HEK293T (cell line): ENCODE results near the gene SEC31A.

Experiments used
- CTCF ChIA-PET: fragments of 350-600 bp; formaldehyde crosslinking; extraction: SDS; loops from one replicate; lab custom pipeline; 2021; ENCODE audit warnings: antibody characterized with exemption, inconsistent platforms; lab: Yijun Ruan, JAX
- POLR2A ChIA-PET: fragments of 350-600 bp; formaldehyde crosslinking; extraction: SDS; loops from one replicate; lab custom pipeline; 2020; ENCODE audit warnings: antibody characterized with exemption, inconsistent platforms; lab: Yijun Ruan, JAX
- DNase-seq: peaks from one replicate; pipeline ENCODE4 v3.0.0; 2012; ENCODE audit warnings: mixed read lengths; ENCODE audit errors: extremely low spot score
- ARNT ChIP-seq: fragments of 450-650 bp; IDR thresholded peaks from 2 replicates; pipeline ENCODE4 v1.6.1; 2017; ENCODE audit warnings: mild to moderate bottlenecking
- BHLHE40 ChIP-seq: fragments of 450-650 bp; IDR thresholded peaks from 2 replicates; pipeline ENCODE4 v1.6.1; 2016; ENCODE audit warnings: mild to moderate bottlenecking, moderate library complexity, borderline replicate concordance
- CTBP1 ChIP-seq: fragments of 450-650 bp; IDR thresholded peaks from 2 replicates; pipeline ENCODE4 v1.6.1; 2016; ENCODE audit warnings: borderline replicate concordance
- ELF4 ChIP-seq: fragments of 450-650 bp; IDR thresholded peaks from 2 replicates; pipeline ENCODE4 v1.6.1; 2017; ENCODE audit warnings: antibody characterized with exemption
- FOXA1 ChIP-seq: fragments of 450-650 bp; IDR thresholded peaks from 2 replicates; pipeline ENCODE4 v1.6.1; 2016; ENCODE audit warnings: mild to moderate bottlenecking
- FOXK2 ChIP-seq: fragments of 450-650 bp; IDR thresholded peaks from 2 replicates; pipeline ENCODE4 v1.6.1; 2016; ENCODE audit warnings: mild to moderate bottlenecking
- FOXM1 ChIP-seq: fragments of 450-650 bp; IDR thresholded peaks from 2 replicates; pipeline ENCODE4 v1.6.1; 2017; ENCODE audit warnings: mild to moderate bottlenecking, borderline replicate concordance
- HDGF ChIP-seq: fragments of 450-650 bp; IDR thresholded peaks from 2 replicates; pipeline ENCODE4 v1.6.1; 2017; ENCODE audit warnings: antibody characterized with exemption, borderline replicate concordance
- L3MBTL2 ChIP-seq: fragments of 450-650 bp; conservative IDR thresholded peaks from 2 replicates; pipeline ENCODE4 v1.6.1; 2016; ENCODE audit warnings: mild to moderate bottlenecking
- LEF1 ChIP-seq: fragments of 450-650 bp; IDR thresholded peaks from 2 replicates; pipeline ENCODE4 v1.6.1; 2017; ENCODE audit warnings: mild to moderate bottlenecking, borderline replicate concordance
- NFRKB ChIP-seq: fragments of 450-650 bp; IDR thresholded peaks from 2 replicates; pipeline ENCODE4 v1.6.1; 2016; ENCODE audit warnings: mild to moderate bottlenecking, moderate library complexity
- PKNOX1 ChIP-seq: fragments of 450-650 bp; IDR thresholded peaks from 2 replicates; pipeline ENCODE4 v1.6.1; 2016
- SP1 ChIP-seq: fragments of 450-650 bp; IDR thresholded peaks from 2 replicates; pipeline ENCODE4 v1.6.1; 2017
- SUZ12 ChIP-seq: fragments of 450-650 bp; IDR thresholded peaks from 2 replicates; pipeline ENCODE4 v1.6.1; 2016; ENCODE audit warnings: mild to moderate bottlenecking
- TARDBP ChIP-seq: fragments of 450-650 bp; IDR thresholded peaks from 2 replicates; pipeline ENCODE4 v1.6.1; 2016
- ZNF384 ChIP-seq: fragments of 450-650 bp; IDR thresholded peaks from 2 replicates; pipeline ENCODE4 v1.6.1; 2016

The SEC31A gene

GRCh38 chr4:82779032-82779431 is 111.9 kb downstream of the SEC31A start:
- TF ChIP-seq HDGF (no peak), SUZ12 (no peak), ARNT (no peak)
- ChIA-PET CTCF (no interaction called here), POLR2A (no interaction called here)
- DNase-seq = no peak

GRCh38 chr4:82777857-82778525 is 113.0 kb downstream of the SEC31A start:
- CTCF ChIA-PET = interaction anchor here (1.1 kb wide), 1 partner anchor 35 kb away, joined by 3 read pairs; no protein-coding TSS in a partner anchor
- no peak for DNase-seq

GRCh38 chr4:82776925-82777542 is 113.9 kb downstream of the SEC31A start:
- ChIA-PET CTCF (no interaction called here), POLR2A (no interaction called here)
- DNase-seq = no peak
- no peak for TF ChIP-seq CTBP1
- no peak for TF ChIP-seq FOXK2
- TF ChIP-seq ELF4 = no peak
- TF ChIP-seq ZNF384 = no peak
- TF ChIP-seq ARNT = no peak
- no peak for TF ChIP-seq LEF1
- no peak for TF ChIP-seq FOXA1

More at GRCh38 chr4:82777857-82778525, 113.0 kb downstream of the SEC31A start:
- no peak for TF ChIP-seq HDGF
- no peak for TF ChIP-seq ELF4
- no peak for TF ChIP-seq PKNOX1
- TF ChIP-seq ARNT = no peak
- TF ChIP-seq FOXA1 = no peak
- TF ChIP-seq BHLHE40 = no peak
- no peak for TF ChIP-seq FOXM1
- no peak for TF ChIP-seq ZNF384
- TF ChIP-seq NFRKB = no peak
- no peak for TF ChIP-seq FOXK2
- POLR2A ChIA-PET = no interaction called here

- DNase-seq = no peak
- ChIA-PET POLR2A (no interaction called here), CTCF (no interaction called here)
- no peak for TF ChIP-seq HDGF
- no peak for TF ChIP-seq CTBP1
- TF ChIP-seq L3MBTL2 = no peak
- no peak for TF ChIP-seq NFRKB
- no peak for TF ChIP-seq ELF4
- TF ChIP-seq FOXK2 = no peak
- no peak for TF ChIP-seq FOXM1
- TF ChIP-seq BHLHE40 = no peak
- TF ChIP-seq PKNOX1 = no peak
- TF ChIP-seq FOXA1 = no peak
- TF ChIP-seq TARDBP = no peak
- TF ChIP-seq SUZ12 = no peak
- TF ChIP-seq ZNF384 = no peak
- TF ChIP-seq SP1 = no peak
- no peak for TF ChIP-seq LEF1
- no peak for TF ChIP-seq ARNT
Measured at GRCh38 chr4:82775243-82775642, 115.7 kb downstream of the SEC31A start.

GRCh38 chr4:82774711-82775171 is 116.2 kb downstream of the SEC31A start:
- TF ChIP-seq HDGF = no peak
- no peak for TF ChIP-seq FOXM1
- no peak for TF ChIP-seq L3MBTL2
- TF ChIP-seq BHLHE40 = no peak
- no peak for TF ChIP-seq CTBP1
- POLR2A ChIA-PET = no interaction called here
- DNase-seq = no peak
- CTCF ChIA-PET = no interaction called here

GRCh38 chr4:82773057-82773456 is 117.9 kb downstream of the SEC31A start:
- DNase-seq = no peak
- CTCF ChIA-PET = no interaction called here
- TF ChIP-seq PKNOX1 = no peak
- no peak for TF ChIP-seq ARNT
- no peak for TF ChIP-seq CTBP1
- TF ChIP-seq NFRKB = no peak
- TF ChIP-seq SP1 = no peak
- TF ChIP-seq SUZ12 = no peak
- no peak for TF ChIP-seq ZNF384
- no peak for TF ChIP-seq FOXM1
- TF ChIP-seq LEF1 = no peak
- no peak for TF ChIP-seq HDGF
- no peak for TF ChIP-seq FOXA1
- no peak for TF ChIP-seq BHLHE40
- no peak for TF ChIP-seq FOXK2
- TF ChIP-seq ELF4 = no peak
- TF ChIP-seq L3MBTL2 = no peak
- no peak for TF ChIP-seq TARDBP
- POLR2A ChIA-PET = no interaction called here
